RPMI8226 (cell line): ENCODE measurements around the gene DEGS2.
A peak's percentile ranks its signal among the peaks of the same experiment; 100 is the strongest.
"Not testable (repeated sequence)": the region's sequence is repeated elsewhere in the genome, so short reads cannot be mapped to it uniquely, and the experiment has no call there.

Experiments used
- DNase-seq: peaks from one replicate; pipeline ENCODE4 v3.0.0-alpha.2; 2015

The DEGS2 gene

GRCh38 chr14:100159094-100159864, at the start of gene DEGS2:
Gene DEGS2, minus strand, starts transcription at chr14:100159645. Its CDS starts 58 bp downstream, at chr14:100159587.
- DNase-seq = peak; percentile 76

GRCh38 chr14:100208136-100208535, 48.7 kb upstream of the DEGS2 start:
- not testable (repeated sequence) for DNase-seq

- DNase-seq = not testable (repeated sequence)
Observed at GRCh38 chr14:100207588-100207987, 48.1 kb upstream of the DEGS2 start.

GRCh38 chr14:100204835-100205167, 45.4 kb upstream of the DEGS2 start:
- not testable (repeated sequence) for DNase-seq

- DNase-seq = no peak
Observed at GRCh38 chr14:100203962-100204834, 44.8 kb upstream of the DEGS2 start.

- no peak for DNase-seq
Observed at GRCh38 chr14:100203146-100203545, 43.7 kb upstream of the DEGS2 start.

GRCh38 chr14:100202712-100203111, 43.3 kb upstream of the DEGS2 start:
- DNase-seq = no peak

- no peak for DNase-seq
Observed at GRCh38 chr14:100201701-100202100, 42.3 kb upstream of the DEGS2 start.

- no peak for DNase-seq
Observed at GRCh38 chr14:100200311-100200710, 40.9 kb upstream of the DEGS2 start.

- DNase-seq = no peak
Observed at GRCh38 chr14:100199240-100199860, 39.9 kb upstream of the DEGS2 start.

GRCh38 chr14:100193417-100194357, 34.2 kb upstream of the DEGS2 start:
- DNase-seq = no peak

GRCh38 chr14:100192672-100193416, 33.4 kb upstream of the DEGS2 start:
- DNase-seq = peak; percentile 98

GRCh38 chr14:100192250-100192671, 32.8 kb upstream of the DEGS2 start:
- DNase-seq = no peak

- DNase-seq = no peak
Observed at GRCh38 chr14:100191584-100192249, 32.3 kb upstream of the DEGS2 start.

GRCh38 chr14:100190126-100190525, 30.7 kb upstream of the DEGS2 start:
- no peak for DNase-seq

- no peak for DNase-seq
Observed at GRCh38 chr14:100188392-100189030, 29.1 kb upstream of the DEGS2 start.

- no peak for DNase-seq
Observed at GRCh38 chr14:100187247-100187833, 27.9 kb upstream of the DEGS2 start.

- not testable (repeated sequence) for DNase-seq
Observed at GRCh38 chr14:100181876-100182551, 22.6 kb upstream of the DEGS2 start.

- DNase-seq = not testable (repeated sequence)
Observed at GRCh38 chr14:100180671-100181070, 21.2 kb upstream of the DEGS2 start.
